ENCODE measurements around the gene SYT10. TPM values are rescaled to one million over a fixed set of nuclear protein-coding genes. Genes with fewer than 3 reads are reported as not detected.

SYT10 gene
- total RNA-seq, 1 donor: not detected

DNA sequence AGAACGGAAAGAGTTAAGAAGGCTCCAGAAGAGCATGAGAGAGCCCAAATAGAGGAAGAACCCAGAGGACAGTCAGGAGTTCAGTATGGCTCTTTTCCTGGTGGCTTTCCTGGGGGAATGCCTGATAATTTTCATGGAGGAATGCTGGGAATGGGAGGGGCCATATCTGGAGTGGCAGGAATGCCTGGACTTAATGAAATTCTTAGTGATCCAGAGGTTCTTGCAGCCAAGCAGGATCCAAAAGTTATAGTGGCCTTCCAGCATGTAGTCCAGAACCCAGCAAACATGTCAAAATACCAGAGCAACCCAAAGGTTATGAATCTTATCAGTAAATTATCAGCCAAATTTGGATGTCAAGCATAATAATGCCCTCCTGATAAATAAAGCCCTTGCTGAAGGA lies 15.5 kb upstream of the SYT10 start:
- DNase-seq (ENCODE audit: low read depth): no peak
- no peak overlapping the region for H3K4me3 ChIP-seq (ENCODE audit: low read depth, low read length)
- TF ChIP-seq, protein P1, sequence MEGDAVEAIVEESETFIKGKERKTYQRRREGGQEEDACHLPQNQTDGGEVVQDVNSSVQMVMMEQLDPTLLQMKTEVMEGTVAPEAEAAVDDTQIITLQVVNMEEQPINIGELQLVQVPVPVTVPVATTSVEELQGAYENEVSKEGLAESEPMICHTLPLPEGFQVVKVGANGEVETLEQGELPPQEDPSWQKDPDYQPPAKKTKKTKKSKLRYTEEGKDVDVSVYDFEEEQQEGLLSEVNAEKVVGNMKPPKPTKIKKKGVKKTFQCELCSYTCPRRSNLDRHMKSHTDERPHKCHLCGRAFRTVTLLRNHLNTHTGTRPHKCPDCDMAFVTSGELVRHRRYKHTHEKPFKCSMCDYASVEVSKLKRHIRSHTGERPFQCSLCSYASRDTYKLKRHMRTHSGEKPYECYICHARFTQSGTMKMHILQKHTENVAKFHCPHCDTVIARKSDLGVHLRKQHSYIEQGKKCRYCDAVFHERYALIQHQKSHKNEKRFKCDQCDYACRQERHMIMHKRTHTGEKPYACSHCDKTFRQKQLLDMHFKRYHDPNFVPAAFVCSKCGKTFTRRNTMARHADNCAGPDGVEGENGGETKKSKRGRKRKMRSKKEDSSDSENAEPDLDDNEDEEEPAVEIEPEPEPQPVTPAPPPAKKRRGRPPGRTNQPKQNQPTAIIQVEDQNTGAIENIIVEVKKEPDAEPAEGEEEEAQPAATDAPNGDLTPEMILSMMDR (IDR thresholded peaks at IDR 0.05; ENCODE audit: insufficient read depth, low read length): no peak

DNA sequence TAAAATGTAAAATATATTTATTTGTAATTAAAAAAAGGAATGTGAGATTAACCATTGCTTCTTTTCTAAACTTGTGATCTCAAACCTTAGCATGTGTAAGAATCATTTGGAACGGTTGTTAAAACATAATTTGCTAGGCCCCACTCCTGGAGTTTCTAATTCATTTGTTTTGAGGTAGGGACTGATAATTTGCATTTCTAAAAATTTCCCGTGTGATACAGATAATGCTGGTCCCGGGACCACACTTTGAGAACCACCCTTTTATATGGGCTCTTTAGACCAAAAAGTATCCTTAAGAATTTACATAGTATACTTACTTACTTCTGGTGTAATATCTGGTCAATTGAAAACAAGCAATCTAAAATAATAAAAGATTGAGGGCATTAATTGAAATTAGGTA lies 10.9 kb upstream of the SYT10 start:
- TF ChIP-seq, protein P1 (IDR thresholded peaks at IDR 0.05; ENCODE audit: insufficient read depth, low read length): no peak
- H3K4me3 ChIP-seq (ENCODE audit: low read depth, low read length): no peak overlapping the region
- DNase-seq (ENCODE audit: low read depth): no peak

DNA sequence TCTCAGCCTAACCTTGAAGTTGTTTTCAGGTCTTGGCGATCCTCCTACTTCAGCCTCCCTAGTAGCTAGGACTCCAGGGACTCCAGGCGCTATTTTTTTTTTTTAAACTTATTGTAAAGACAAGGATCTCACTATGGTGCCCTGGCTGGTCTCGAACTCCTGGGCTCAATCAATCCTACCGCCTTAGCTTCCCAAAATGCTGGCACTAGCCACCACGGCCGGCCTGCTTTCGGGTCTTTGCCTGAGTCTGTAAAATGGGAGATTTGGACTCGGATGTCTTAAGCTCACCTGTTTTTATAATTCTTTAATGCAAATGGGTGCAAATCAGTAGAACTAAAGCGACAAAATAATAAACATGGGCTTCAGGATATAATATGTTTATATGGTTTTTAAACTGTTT lies 858 bp upstream of the SYT10 start:
- DNase-seq (ENCODE audit: low read depth): no peak
- no peak overlapping the region for H3K4me3 ChIP-seq (ENCODE audit: low read depth, low read length)
- TF ChIP-seq, protein P1 (IDR thresholded peaks at IDR 0.05; ENCODE audit: insufficient read depth, low read length): no peak

DNA sequence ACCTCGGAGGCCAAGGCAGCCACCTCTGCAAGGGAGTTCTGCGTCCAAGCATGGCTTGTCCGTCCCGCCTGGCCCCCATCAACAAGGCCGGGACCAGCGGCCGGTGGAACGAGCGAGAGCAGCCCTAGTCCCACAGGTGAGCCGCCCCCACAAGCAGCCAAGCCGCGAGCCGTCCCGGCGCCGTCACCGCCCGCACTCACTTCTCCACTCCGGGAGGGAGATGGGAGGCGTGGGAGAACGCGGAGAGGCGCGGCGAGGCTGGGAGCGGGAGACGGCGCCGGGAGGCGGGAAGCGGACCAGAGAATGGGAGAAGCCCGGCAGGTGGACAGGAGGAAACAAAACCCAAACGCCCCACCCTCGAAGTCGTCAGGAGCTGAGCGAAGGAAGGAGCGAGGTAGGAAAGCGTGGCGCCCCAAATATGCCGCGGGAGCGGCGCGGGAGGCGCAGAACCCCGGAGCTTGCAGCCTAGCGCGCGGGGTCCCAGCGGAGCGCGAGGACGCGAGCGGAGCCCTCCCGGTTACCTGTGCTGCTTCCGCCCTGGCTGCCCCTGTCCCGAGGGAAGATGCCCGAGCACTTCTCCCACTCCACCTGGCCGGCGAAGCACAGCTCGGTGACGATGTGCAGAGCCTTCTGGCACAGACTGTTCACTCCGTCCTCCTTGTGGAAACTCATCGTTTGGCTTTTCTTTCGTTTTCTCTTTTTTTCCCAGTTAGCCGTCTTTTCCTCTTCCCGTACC lies 600 bp downstream of the SYT10 start:
- TF ChIP-seq, protein P1 (IDR thresholded peaks at IDR 0.05; ENCODE audit: insufficient read depth, low read length): no peak
- peak; percentile 28 for DNase-seq (ENCODE audit: low read depth)
- peak overlapping the region; percentile 79 for H3K4me3 ChIP-seq (ENCODE audit: low read depth, low read length)

DNA sequence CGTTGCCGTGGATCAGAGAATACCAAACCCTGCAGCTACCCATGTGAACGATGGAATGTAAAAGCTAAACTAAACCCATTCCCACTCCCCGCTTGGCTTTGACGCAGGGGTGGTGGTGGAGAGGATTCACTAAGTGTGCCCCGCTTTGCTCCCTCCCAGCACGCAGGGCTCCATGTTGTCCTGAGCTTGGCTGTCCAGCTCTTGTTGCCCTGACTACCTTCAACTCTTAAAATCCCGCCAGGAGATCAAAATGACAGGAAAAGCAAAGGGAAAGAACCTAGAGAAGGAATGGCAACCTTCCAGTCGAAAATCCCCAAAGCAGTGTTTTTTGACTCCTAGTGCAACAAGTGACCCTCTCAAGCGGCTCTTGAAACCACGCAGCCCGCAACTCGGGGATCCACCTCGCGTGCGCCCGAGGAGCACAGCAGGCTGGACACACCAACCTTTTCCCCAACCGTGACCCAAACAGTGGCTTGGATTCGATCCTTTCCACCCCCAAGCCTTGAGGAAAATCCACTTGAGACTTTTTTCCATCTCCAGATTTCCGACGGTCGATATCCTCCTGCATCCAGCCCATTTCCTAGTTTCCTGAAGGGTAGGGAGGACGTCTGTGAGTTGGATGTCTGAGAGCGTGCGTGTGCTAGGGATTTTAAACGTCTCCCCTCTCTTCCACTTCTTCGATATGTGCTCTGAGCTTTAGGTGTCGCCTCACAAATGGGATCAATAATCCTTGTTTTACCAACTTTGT lies 1.4 kb downstream of the SYT10 start:
- no peak overlapping the region for H3K4me3 ChIP-seq (ENCODE audit: low read depth, low read length)
- DNase-seq (ENCODE audit: low read depth): no peak
- TF ChIP-seq, protein P1 (IDR thresholded peaks at IDR 0.05; ENCODE audit: insufficient read depth, low read length): no peak

DNA sequence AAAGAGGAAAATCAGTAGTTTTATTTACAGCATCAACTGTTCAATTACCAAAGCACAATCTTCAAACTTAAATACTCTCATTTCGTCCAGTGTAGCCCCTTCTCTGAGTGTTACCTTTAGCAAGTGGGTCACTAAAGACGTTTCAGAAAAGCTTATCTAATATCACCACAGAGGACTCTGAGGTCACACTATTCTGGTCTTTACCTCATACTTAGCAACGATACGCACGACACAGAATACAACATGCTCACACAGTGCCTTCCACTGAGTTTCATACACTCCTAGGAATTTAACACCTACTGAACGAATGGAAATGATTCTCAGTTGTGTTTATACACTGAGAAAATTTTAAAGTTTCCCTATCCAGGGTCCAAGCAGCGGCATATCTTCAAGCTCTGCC lies 2.0 kb downstream of the SYT10 start:
- no peak for DNase-seq (ENCODE audit: low read depth)
- H3K4me3 ChIP-seq (ENCODE audit: low read depth, low read length): no peak overlapping the region
- TF ChIP-seq, protein P1 (IDR thresholded peaks at IDR 0.05; ENCODE audit: insufficient read depth, low read length): no peak

Measured in fibroblast of the aortic adventitia (primary cell).